PC-9 (cell line): Measurements from ENCODE around the gene STARD7.

Experiments
- EZH2 ChIP-seq: fragments of 200-600 bp; sonication (generic); IDR thresholded peaks from 2 replicates; pipeline ENCODE4 v1.8.0; 2017; ENCODE audit warnings: antibody characterized with exemption, low read depth
- TF ChIP-seq, protein P1 (sequence below): fragments of 200-600 bp; sonication (generic); conservative IDR thresholded peaks from 2 replicates; pipeline ENCODE4 v1.6.1; 2017; ENCODE audit warnings: mixed run types, antibody characterized with exemption, mild to moderate bottlenecking, moderate library complexity

- TF ChIP-seq, protein P1, sequence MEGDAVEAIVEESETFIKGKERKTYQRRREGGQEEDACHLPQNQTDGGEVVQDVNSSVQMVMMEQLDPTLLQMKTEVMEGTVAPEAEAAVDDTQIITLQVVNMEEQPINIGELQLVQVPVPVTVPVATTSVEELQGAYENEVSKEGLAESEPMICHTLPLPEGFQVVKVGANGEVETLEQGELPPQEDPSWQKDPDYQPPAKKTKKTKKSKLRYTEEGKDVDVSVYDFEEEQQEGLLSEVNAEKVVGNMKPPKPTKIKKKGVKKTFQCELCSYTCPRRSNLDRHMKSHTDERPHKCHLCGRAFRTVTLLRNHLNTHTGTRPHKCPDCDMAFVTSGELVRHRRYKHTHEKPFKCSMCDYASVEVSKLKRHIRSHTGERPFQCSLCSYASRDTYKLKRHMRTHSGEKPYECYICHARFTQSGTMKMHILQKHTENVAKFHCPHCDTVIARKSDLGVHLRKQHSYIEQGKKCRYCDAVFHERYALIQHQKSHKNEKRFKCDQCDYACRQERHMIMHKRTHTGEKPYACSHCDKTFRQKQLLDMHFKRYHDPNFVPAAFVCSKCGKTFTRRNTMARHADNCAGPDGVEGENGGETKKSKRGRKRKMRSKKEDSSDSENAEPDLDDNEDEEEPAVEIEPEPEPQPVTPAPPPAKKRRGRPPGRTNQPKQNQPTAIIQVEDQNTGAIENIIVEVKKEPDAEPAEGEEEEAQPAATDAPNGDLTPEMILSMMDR: no peak
- no peak for TF ChIP-seq EZH2
Observed at GRCh38 chr2:96209011-96209728, 543 bp upstream of the STARD7 start.
